ENCODE results near the gene C1orf74.

Gene C1orf74

DNA sequence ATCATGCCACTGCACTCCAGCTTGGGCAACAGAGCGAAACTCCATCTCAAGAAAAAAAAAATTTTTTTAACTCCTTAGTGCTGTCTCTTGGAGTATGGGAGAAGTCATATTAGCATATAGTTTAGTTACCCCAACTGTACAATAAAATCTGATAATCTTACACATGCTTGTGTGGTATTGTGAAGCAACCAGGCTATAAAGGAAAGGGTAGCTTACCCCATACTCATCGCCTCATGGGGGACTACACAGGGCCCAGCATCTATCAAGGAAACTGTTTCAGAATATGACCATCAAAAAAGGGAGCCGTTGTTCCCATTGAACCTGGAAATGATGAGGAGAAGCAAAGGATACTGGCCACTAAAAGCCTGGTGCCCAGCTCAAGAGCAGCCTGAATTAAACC lies 31.5 kb downstream of the C1orf74 start:
- Histone ChIP-seq H3K9ac (ENCODE audit: low read depth, low read length) (no peak overlapping the region), H3K9me3 (ENCODE audit: control insufficient read depth, insufficient read depth, low read length) (no peaks in the 10 kb centered on the region), H3K36me3 (ENCODE audit: insufficient read depth, low read length) (no peaks in the 10 kb centered on the region), H3K4me1 (ENCODE audit: insufficient read depth, low read length) (no peaks in the 10 kb centered on the region)

DNA sequence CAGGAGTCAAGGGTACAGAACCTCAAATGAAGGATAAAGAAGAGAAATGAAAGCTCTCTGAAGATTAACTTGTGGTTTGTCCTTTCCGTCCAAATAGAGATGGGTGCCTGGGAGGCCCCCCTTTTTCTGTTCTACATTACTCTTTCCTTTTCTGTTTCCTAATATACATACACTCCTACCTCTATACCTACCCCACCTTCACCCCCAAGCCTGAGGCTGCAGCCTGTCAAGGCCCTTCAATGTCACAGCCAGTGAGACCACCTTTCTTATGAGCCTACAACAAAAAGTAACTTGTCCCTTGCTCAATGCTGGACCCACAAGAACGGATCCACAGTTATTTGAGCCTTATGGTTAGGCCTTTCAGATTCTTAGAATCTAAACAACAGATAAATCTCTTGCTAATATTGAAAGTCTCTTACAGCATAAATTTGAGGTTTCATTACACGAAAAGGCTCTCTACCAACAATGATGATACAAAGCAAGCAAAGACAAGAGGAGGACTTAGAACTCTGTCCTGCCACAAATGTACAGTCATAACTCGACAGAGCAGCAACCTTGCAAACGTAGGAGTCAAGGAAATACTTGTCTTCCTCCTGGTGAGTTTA lies 32.6 kb downstream of the C1orf74 start:
- Histone ChIP-seq H3K4me1 (ENCODE audit: insufficient read depth, low read length) (no peaks in the 10 kb centered on the region), H3K36me3 (ENCODE audit: insufficient read depth, low read length) (no peaks in the 10 kb centered on the region), H3K9me3 (ENCODE audit: control insufficient read depth, insufficient read depth, low read length) (no peaks in the 10 kb centered on the region), H3K9ac (ENCODE audit: low read depth, low read length) (no peak overlapping the region)

DNA sequence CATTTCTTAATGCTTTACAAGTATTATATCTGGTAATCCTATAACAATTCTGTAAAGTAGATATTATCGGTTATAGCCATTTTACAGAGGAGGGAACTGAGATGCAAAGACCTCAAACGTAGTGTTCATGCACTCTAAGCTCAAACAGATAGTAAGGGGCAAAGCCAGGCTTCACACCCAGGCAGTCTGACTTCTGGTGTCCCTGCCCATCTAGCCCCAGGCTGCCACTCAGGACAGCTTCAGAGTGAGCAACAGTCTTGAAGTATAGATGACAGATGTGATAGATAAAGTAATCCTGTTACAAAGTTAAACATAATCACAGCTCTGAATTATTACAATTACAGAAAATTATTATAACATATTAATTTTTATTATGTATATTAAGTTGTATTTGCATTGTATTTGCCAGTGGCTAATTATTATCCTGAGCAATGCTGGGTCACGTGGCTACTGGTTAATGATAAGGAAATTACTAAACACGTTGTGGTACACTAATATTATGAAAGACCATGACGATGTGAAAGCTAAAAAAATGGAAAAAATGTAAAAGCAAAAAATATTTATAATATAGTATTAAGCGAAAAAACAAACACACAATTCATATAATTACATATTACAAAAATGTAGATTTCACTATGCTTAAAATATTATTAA lies 34.6 kb downstream of the C1orf74 start:
- H3K9ac ChIP-seq (ENCODE audit: low read depth, low read length): no peak overlapping the region
- H3K4me1 ChIP-seq (ENCODE audit: insufficient read depth, low read length): no peaks in the 10 kb centered on the region
- H3K36me3 ChIP-seq (ENCODE audit: insufficient read depth, low read length): no peaks in the 10 kb centered on the region
- H3K9me3 ChIP-seq (ENCODE audit: control insufficient read depth, insufficient read depth, low read length): no peaks in the 10 kb centered on the region

DNA sequence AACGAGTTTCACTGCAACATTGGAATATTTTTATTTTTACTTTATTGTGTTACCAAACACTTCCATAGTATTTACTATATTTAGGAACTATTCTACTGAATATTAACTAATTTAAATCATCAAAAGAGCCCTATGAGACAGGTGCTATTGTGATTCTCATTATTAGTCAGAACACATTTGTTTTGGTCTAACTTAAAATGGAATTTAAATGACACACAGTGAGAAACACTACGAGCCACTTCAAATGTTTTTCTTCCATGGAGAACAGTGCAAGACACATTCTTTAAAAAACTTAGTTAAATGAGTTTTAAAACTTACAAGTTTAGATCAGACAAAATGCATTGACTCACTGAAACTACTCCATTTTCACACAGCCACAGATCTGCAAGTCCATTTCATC lies 35.2 kb downstream of the C1orf74 start:
- no peaks in the 10 kb centered on the region for H3K36me3 ChIP-seq (ENCODE audit: insufficient read depth, low read length)
- no peak overlapping the region for H3K9ac ChIP-seq (ENCODE audit: low read depth, low read length)
- no peaks in the 10 kb centered on the region for H3K4me1 ChIP-seq (ENCODE audit: insufficient read depth, low read length)
- H3K9me3 ChIP-seq (ENCODE audit: control insufficient read depth, insufficient read depth, low read length): no peaks in the 10 kb centered on the region

DNA sequence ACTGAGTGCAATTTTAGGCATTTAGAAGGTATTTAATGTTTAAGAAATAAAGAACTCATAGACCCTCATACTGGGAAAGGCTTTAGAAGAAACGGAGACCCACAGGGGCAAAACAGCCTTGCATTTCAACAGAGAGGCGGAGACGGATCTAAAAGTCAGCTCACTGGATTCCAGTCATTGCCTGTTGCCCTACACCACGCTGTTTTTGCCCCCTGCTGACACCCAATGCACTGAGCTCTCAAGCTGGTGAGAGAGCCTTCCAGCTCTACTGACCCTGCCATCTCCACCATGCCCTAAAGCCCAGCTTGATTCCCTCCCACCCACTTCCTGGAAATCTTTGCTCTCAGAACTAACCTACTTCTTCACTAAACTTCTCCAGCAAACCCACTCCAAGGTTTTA lies 35.7 kb downstream of the C1orf74 start:
- Histone ChIP-seq H3K4me1 (ENCODE audit: insufficient read depth, low read length) (no peaks in the 10 kb centered on the region), H3K9me3 (ENCODE audit: control insufficient read depth, insufficient read depth, low read length) (no peaks in the 10 kb centered on the region), H3K36me3 (ENCODE audit: insufficient read depth, low read length) (no peaks in the 10 kb centered on the region), H3K9ac (ENCODE audit: low read depth, low read length) (no peak overlapping the region)

DNA sequence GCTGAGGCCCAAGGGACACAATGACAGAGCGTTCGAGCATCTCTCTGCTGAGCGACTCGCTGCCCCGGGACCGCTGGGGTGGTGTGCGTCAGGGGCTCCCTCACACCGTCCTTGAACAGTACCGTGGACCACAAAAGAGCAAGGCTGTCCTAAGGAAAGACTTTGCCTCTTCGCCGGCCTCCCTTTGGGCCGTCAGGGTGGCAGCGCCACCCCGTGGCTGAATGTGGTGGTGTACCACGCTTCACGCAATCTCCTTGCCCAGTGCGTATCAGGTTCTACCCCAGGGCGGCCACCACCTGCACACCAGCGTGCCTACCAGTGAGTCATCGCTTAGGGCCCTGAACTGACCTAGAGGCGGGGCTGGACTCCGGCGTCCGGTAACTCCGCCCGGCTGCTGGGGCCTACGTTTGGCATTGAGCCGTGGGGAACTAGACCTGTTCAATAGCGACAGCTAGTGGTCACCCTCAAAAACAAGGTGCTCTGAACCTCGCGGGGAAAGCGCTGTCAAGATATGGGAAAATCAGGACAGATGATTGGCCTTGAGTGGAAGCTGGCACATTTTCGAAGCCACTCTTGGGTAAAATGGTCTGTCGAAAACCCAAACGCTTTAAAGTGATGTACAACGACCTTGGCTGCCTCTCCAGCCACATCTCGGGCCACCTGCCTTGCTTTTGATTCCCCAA lies 36.6 kb downstream of the C1orf74 start:
- H3K9ac ChIP-seq (ENCODE audit: low read depth, low read length): no peak overlapping the region
- H3K4me1 ChIP-seq (ENCODE audit: insufficient read depth, low read length): no peaks in the 10 kb centered on the region
- no peaks in the 10 kb centered on the region for H3K36me3 ChIP-seq (ENCODE audit: insufficient read depth, low read length)
- H3K9me3 ChIP-seq (ENCODE audit: control insufficient read depth, insufficient read depth, low read length): no peaks in the 10 kb centered on the region

DNA sequence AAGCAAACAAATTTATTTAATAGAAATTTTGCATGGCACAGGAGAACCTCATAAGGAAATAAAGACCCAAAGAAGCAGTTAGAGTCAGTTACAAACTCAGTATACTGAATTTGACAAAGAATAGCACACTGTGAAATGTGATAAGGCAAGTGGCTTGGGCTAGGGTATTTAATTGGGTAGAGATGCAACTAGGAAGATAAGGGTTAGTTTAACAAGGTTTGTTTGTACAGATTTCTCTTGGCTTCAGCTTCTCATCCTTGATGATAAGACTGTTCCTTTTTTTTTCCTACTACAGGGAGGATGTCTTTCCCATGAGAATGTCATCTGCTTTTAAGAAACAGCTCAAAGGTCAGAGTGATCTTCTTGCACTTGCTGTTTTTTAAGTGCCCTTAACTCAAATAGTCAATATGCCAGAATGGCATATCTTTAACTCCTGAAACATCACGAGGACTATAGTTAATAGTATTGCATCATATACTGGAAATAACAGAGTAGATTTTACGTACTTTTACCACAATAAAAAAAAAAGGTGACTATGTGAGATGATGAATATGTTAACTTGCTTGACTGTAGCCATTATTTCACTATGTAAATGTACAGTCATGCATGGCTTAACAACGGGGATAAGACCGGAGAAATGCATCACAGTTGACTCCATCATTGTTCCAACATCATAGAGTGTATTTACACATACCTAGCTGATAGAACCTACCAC lies 37.8 kb downstream of the C1orf74 start:
- no peaks in the 10 kb centered on the region for H3K9me3 ChIP-seq (ENCODE audit: control insufficient read depth, insufficient read depth, low read length)
- H3K4me1 ChIP-seq (ENCODE audit: insufficient read depth, low read length): no peaks in the 10 kb centered on the region
- H3K36me3 ChIP-seq (ENCODE audit: insufficient read depth, low read length): no peaks in the 10 kb centered on the region
- H3K9ac ChIP-seq (ENCODE audit: low read depth, low read length): no peak overlapping the region

DNA sequence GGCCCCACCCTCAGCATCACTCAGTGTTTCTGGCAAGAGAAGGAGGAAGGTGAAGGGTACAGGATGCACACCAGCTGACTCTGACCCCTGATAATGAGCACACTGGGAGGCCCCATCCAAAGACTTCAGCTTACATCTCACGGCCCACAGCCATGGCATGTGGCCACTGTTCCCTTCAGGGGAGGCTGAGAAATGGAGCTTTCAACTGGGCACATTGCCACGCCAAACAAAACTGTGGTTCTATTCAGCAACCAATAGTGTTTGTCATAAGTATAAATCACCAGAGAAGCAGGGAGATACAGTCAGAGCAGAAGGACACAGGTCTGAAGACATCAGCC lies 41.2 kb downstream of the C1orf74 start:
- Histone ChIP-seq H3K36me3 (ENCODE audit: insufficient read depth, low read length) (no peaks in the 10 kb centered on the region), H3K4me1 (ENCODE audit: insufficient read depth, low read length) (no peaks in the 10 kb centered on the region), H3K9me3 (ENCODE audit: control insufficient read depth, insufficient read depth, low read length) (no peaks in the 10 kb centered on the region), H3K9ac (ENCODE audit: low read depth, low read length) (no peak overlapping the region)

DNA sequence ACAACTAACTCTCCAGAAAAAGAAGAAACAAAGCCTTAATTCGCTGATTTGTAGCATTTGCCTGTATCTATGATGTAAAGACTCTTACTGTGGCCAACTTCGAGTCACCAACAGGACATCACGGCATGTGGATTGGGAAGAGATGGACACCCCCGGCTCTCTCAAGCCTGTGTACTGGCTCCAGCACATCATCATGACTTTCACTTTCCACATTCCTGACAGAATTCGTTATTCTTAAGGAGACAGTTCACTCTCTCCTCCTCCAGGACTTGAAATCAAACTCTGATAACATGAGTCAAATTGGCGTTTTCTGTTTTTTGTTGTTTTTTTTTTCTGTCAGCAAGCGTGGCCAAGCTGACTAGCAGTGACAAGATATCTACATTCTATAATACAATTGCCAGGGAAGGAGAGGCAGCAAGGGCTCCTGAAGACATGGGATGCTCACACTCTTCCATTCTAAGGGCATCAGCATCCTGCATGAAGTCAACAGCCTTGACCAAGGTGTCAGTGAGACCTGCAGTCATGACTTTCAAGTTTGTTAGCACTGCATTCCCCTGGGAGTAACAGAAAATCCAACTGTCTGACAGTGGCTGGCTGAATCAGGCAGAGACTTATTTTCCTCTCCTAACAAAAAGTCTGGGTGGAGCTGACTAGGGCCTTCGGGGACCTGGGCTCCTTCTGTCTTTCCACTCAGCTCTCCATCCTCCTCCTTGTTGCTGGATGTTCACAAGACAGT lies 41.8 kb downstream of the C1orf74 start:
- no peaks in the 10 kb centered on the region for H3K9me3 ChIP-seq (ENCODE audit: control insufficient read depth, insufficient read depth, low read length)
- H3K4me1 ChIP-seq (ENCODE audit: insufficient read depth, low read length): no peaks in the 10 kb centered on the region
- no peak overlapping the region for H3K9ac ChIP-seq (ENCODE audit: low read depth, low read length)
- H3K36me3 ChIP-seq (ENCODE audit: insufficient read depth, low read length): no peaks in the 10 kb centered on the region

DNA sequence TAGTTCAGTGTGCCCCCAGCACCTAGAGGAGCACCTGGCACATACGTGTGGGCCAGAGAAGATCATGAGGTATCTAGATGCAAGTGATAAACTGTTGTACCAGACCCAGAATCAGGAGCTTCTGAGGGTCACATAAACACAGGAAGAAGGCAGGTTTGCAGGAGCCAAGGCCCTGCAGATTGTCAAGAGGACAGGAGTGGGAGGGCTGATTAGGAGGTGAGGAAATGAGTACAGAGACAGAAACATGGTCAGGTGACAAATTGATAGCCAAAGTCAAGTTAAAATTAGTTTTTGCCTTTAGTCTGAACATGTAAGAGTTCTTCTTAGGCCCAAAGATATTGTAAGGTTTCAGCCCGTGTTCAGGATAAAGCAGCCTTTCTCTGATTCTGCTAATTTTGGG lies 42.5 kb downstream of the C1orf74 start:
- H3K4me1 ChIP-seq (ENCODE audit: insufficient read depth, low read length): no peaks in the 10 kb centered on the region
- no peaks in the 10 kb centered on the region for H3K9me3 ChIP-seq (ENCODE audit: control insufficient read depth, insufficient read depth, low read length)
- no peak overlapping the region for H3K9ac ChIP-seq (ENCODE audit: low read depth, low read length)
- no peaks in the 10 kb centered on the region for H3K36me3 ChIP-seq (ENCODE audit: insufficient read depth, low read length)

DNA sequence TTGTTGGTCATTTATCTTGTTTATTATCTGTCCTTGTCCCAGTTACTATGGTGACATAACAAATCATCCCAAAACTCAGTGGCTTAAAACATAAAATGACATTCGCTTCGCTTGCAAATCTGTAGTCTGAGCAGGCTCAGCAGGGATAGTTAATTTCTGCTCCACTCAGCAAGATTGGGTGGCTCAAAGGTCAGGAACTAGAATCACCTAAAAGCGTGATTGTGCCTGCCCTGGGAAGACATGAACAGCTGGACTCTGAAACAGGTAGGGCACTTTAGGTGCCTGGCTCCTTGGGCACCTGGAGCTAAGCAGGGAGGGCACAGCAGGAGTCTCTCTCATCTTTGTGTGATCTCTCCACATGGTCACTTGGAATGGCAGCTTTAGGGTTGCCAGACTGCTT lies 43.2 kb downstream of the C1orf74 start:
- Histone ChIP-seq H3K4me1 (ENCODE audit: insufficient read depth, low read length) (no peaks in the 10 kb centered on the region), H3K36me3 (ENCODE audit: insufficient read depth, low read length) (no peaks in the 10 kb centered on the region), H3K9ac (ENCODE audit: low read depth, low read length) (no peak overlapping the region), H3K9me3 (ENCODE audit: control insufficient read depth, insufficient read depth, low read length) (no peaks in the 10 kb centered on the region)

DNA sequence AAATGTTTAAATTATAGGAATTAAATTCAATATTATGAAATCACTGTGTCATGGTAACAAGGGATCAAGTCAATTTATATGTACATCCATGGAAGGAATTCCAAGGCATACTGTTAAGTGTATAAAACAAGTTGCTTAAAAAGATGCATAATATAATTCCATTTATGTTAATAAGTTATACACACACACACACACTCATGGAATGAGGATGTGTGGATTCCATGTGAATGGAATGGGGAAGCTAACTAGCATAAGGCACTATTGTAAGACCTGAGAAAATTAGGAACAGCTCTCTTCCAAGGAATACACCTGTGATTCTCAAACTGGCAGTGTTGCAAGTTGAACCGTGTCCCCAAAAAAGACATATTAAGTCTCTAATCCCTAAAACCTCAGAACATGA lies 46.1 kb downstream of the C1orf74 start:
- no peaks in the 10 kb centered on the region for H3K9me3 ChIP-seq (ENCODE audit: control insufficient read depth, insufficient read depth, low read length)
- H3K9ac ChIP-seq (ENCODE audit: low read depth, low read length): no peak overlapping the region
- H3K36me3 ChIP-seq (ENCODE audit: insufficient read depth, low read length): no peaks in the 10 kb centered on the region
- no peaks in the 10 kb centered on the region for H3K4me1 ChIP-seq (ENCODE audit: insufficient read depth, low read length)

DNA sequence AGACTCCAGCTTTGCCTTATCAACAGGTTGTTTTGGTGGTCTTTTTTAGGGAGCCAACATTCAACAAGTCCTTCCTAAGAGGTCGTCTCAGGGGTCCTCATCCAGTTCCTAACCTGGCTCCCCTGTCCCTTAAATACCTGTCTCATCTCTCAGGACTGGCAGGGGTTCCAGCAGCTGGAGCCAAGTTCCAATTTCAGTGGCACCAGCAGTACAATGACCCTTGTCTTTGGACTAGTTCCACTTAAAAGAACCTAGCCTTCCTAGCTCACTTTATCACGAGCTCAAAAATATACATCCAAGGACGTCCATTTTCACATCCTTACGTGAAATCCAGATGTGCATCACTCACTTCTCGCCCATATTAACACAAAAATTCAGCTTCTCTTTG lies 47.2 kb downstream of the C1orf74 start:
- Histone ChIP-seq H3K9ac (ENCODE audit: low read depth, low read length) (no peak overlapping the region), H3K9me3 (ENCODE audit: control insufficient read depth, insufficient read depth, low read length) (no peaks in the 10 kb centered on the region)

DNA sequence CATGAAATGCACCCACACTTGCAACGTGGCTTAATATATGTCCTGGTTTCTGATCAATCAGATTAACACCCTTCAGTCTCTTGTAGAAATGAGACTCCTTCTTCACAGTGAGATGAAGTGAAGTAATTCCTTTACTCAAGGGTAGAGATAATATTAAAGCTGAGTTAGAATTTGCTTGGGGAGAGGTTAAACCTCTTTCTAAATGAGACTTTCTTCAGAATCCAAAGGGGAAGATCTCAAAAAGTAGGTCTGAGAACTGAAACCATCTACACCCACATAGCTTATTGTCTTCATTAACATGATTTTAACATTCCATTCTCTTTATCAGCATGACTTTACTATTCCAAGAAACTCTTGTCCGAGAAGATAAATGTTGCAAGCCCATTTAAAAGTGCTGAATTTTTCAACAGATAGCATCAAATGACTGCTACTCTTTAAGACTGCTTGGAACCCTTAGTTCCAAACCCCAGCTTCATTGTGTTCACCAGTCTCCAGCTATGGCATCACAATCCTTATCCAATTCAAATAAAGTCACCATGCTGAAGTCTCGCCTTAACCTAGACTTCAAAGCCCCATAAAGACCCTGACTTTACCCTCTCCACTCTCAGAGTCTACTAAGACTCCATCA lies 47.8 kb downstream of the C1orf74 start:
- no peak overlapping the region for H3K9ac ChIP-seq (ENCODE audit: low read depth, low read length)
- H3K4me1 ChIP-seq (ENCODE audit: insufficient read depth, low read length): no peaks in the 10 kb centered on the region
- H3K36me3 ChIP-seq (ENCODE audit: insufficient read depth, low read length): no peaks in the 10 kb centered on the region
- no peaks in the 10 kb centered on the region for H3K9me3 ChIP-seq (ENCODE audit: control insufficient read depth, insufficient read depth, low read length)

More for the DNA sequence above, 47.2 kb downstream of the C1orf74 start:
- H3K4me1 ChIP-seq (ENCODE audit: insufficient read depth, low read length): no peaks in the 10 kb centered on the region
- no peaks in the 10 kb centered on the region for H3K36me3 ChIP-seq (ENCODE audit: insufficient read depth, low read length)
